HG03135 (cell line): Measurements from ENCODE around the gene RCL1.

ENCODE experiments used
- ATAC-seq: cut with Tn5 transposase; IDR thresholded peaks from one replicate; pipeline ENCODE4 v1.9.1; 2021; ENCODE audit warnings: mild to moderate bottlenecking, moderate library complexity; ENCODE audit not compliant: unreplicated experiment

Gene RCL1

DNA sequence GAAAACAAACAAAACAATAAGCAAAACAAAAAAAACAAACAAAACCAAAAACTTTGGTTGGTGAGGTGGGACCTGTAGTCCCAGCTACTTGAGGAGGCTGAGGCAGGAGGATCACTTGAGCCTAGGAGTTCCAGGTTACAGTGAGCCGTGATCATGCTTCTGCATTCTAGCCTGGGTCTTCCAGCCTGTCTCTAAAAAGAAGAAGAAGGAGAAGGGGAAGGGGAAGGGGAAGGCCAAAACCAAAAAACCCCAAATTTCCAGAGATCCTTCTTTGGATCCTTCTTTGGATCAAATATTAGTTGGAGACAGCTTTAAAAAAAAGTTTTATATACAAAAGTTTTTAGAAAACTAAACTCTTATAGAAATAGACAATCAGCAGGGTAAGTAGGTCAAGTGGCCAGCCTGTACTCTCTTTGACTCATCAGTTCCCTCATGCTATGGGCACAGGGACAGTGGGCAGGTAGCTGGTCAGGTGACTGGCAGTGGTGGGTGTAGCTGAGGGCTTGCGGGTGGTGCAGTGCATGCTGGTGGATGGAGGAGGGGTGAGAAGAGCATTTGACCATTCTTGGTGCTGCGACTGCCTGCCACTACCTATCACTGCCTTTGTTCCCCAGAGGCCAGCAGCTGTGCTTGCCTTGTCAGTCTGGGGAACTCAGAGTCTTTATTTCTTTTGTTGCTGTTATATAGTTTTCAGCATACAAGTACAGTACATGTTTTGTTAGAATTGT lies 12.6 kb downstream of the RCL1 start:
- no peak for ATAC-seq

DNA sequence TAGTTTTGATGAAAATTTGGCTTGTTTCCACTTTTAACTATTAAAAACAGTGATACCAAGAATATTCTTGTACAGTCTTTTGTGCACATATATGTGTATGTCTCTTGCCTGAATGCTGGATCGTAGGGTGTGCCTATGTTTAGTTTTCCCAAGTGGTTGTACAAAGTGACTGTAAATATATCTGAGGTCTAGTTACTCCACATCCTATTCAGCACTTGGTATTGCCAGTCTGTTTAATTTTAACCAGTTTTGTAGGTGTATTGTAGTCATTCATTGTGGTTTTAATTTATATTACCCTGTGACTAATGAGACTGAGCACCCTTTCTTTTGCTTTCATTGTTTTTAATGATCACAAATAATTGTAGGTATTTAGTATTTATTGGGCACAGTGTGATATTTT lies 17.8 kb downstream of the RCL1 start:
- ATAC-seq: no peak

DNA sequence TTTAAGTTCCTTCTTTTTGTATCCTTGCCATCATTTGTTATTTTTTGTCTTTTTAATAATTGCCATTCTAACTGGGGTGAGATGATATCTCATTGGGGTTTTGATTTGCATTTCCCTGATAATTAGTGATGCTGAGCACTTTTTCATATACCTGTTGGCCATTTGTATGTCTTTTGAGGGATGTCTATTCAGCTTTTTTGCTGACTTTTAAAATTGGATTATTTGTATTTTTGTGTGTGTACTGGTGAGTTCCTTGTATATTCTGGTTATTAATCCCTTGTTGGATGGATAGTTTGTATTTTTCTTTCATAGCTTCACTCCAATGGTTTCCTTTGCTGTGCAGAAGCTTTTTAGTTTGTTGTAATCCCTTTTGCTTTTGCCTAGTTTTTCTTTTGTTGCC lies 19.1 kb downstream of the RCL1 start:
- no peak for ATAC-seq

DNA sequence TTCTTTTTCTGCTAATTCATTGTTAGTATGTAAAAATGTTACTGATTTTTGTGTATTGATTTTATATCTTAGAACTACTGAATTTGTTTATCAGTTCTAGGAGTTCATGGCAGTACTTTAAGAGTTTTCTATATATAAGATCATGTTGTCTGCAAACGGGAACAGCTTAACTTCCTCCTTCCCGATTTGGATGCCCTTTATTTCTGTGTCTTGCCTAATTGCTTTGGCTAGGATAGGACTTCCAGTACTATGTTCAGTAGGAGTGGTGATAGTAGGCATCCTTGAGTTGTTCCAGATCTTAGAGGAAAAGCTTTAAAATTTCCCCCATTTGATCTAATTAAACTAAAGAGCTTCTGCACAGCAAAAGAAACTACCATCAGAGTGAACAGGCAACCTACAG lies 20.1 kb downstream of the RCL1 start:
- ATAC-seq: no peak

DNA sequence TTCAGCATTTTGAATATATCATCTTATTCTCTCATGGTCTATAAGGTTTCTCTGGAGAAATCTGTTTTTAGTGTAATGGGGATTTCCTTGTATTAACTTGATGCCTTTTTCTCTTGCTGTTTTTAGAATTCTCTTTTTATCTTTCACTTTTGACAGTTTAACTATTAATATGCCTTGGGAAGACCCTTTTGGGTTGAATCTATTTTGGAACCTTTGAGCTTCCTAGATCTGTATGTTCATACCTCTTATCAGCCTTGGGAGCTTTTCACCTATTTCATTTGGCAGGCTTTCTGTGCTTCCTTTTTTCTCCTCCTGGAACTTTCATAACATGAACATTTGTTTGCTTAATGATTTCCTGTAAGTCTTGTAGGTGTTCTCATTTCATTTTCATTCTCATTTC lies 22.2 kb downstream of the RCL1 start:
- ATAC-seq: no peak

DNA sequence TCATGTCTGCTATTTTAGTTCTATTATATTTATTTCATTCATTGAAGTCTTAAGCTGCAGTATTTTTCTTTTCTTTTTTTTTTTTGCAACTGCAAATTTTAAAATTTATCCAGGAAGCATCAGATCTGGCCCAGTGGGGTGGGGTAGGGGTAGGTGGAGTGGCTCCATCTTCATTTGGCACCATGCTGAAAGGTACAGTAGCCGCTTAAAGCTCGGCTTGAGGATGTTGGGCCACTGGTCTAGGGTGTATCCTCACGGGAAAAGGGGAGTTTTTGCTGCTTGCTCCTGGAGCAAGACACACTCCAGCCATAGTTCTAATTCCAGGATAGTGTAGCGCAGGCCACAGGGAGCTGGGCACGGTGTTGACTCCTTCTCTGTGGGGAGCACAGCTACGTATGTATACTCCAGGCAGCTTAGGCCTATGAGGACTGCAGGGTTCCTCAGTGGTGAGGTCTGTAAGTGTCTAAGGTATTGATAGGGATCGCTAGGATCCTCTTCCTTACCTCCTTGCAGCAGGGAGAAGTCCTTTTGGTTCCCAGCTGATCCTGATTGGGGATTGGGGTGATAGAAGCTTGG lies 22.7 kb downstream of the RCL1 start:
- no peak for ATAC-seq

DNA sequence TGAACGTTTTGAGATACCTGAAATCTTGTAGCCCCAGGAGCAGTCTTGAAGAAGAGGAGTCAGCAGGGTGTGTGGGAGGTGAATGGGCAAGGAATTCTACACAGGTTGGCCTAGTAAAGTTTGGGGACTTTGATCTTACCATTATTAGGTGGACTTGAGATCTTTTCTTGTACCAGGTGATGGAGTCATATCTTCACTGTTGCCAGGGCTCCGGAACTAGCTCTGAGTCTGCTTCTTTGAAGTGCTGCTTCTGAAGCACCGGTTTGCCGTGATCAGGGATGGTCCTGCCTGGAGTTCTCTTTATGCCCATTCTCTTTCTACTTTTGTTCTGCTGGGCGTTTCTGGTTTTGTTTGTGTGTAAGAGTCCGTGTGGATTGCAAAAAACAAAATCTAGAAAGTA lies 27.4 kb downstream of the RCL1 start:
- no peak for ATAC-seq

DNA sequence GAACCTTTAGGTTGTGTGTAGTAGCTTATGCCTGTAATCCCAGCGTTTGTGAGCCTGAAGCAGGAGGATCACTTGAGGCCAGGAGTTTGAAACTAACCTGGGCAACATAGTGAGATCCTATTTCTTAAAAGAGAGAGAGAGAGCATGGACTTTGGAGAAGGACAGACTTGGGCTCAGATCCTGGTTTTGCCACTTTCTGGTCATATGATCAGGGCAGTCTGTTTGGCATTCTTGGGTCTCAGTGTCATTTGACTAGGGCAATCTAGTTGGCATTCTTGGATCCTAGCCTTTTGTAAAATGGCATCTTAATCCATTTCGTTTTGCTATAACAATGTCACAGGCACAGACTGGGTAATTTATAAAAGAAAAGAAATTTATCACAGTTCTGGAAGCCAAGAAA lies 28.4 kb downstream of the RCL1 start:
- no peak for ATAC-seq

DNA sequence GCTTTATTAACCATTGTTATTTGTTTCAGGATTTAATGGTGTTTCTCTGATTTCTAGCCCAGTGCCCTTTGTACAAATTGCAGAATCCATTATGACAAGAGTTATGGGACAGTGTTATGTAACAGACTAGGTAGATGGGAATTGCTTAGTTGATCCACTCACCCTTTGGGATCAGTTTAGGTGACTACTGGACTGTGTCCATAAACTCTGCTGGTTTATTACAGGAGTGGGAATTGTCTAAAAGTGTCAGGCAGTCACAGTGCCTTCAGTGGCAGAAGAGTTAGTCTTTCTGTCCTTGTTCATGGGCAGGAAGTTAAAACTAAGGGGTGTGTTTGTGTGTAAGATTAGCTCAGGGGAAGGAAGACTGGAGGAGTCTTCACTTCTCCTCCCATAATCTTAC lies 29.3 kb downstream of the RCL1 start:
- no peak for ATAC-seq

DNA sequence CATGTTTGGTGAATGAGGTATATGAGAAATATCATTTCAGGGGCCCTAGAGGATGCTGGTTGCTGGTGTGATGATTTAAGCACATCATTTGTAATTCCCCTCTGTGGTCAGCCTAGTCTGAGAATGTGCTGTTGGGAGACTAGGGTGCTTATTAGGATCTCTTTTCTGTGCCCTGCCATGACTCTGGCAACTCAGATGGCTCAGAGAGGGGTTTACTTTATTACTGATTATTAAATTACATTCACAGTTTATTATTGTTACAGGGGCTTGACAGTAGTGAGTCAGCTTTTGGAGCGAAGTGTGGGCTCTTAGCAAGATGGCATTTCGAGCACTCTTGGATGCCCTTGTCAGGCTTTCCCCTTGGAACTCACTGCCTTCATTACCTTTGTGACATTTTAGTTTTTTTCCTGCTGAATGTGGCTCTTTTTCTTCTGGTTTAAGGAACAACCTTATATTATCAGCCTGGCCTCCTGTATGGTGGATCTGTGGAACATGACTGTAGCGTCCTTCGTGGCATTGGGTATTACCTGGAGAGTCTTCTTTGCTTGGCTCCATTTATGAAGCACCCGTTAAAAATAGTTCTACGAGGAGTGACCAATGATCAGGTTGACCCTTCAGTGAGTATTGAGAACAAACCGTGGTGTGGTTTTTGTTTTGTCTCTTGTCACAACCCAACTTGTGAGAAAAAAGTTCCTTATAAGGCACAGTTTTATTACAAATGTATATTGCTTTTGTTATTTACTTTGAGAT lies 33.8 kb downstream of the RCL1 start:
- ATAC-seq: no peak

DNA sequence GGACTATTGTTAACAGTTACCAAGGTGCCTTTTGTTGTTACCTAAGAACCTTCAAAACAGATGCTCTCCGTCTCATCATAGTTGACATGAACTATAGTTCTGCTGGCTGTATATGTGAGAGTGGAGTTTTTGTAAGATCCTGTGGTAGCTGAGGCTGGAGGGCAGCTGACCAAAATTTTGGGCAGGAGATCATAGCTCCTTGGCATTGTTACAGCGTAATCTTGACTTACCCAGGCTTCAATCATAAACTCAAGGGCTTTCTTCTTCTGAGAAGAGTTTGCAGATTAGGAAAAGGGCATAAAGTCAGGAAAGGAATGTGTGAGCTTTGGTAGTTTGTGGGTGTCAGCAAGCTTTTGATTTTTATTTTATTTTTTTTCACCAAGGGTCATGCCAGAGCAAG lies 34.5 kb downstream of the RCL1 start:
- ATAC-seq: no peak

DNA sequence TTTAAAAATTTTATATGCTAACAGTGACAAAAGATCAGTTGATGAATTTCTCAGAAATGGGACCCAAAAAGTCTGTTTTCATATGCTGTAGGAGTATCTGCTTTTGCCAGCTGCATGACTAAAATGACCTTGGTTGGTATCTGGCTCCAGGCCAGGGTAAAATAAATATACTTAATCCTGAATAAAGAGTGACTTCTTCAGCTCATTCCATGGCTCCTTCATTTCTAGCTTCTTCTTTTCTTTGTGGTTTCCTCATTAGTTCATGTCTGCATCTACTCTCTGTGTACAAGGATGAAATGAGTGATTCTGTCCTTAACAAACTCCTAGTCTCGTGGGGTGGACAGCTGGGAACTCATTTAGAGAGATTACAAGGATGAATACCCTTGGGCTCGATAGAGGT lies 36.0 kb downstream of the RCL1 start:
- no peak for ATAC-seq

DNA sequence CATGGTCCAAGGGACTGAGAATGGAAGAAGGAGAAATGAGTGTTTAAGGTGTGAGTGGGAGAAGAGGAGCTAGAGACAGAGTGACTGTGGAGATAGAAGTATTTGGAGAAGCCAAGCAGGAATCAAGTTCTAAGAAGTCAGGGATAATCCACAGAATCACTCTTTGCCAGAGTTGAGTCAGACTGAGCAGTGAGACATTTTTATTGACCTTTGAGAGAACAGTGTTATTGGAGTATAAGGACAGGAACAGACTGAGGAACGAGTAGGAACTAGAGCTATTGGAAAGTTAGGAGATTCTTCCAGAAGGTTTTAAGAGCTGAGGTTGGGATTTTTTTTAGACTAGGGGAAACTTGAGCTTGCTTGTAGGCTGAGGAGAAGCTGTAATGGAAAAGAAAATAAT lies 37.2 kb downstream of the RCL1 start:
- ATAC-seq: no peak

DNA sequence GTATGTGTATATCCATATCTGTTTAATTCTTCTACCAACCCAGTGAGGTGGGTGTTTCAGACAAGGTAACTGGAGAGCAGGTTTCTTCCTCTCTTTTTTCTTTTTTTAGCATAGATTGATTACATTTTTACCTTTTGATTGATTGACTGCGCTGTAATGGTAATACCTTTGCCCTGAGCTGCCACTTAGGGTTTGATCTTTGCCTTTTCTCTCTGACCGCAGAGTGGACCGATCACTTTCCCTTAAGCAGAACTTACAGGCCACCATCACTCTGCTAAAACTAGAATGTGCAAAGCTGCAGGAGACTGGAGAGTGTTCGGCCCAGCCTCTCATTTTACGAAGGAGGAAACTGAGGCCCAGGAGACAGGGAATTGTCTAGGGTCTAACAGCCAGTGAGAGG lies 38.0 kb downstream of the RCL1 start:
- ATAC-seq: no peak

DNA sequence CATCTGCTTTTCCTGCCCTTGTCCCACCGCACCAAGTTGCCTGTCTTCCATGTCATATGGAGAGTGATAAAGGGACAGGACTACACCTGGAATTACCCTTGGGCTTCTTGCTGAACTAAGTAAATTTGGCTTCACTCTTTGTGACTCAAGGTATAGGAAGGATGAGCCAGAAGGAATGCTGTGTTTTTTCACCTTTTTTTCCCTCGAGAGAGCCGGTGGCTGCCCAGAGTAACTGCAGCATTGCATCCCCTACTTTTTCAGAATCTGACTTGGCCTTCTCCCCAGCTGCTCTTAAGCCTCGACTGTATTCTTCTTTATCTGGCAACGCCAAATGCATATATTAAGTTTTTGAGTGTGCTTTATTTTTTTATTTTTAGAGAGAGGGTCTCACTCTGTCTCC lies 38.4 kb downstream of the RCL1 start:
- no peak for ATAC-seq

DNA sequence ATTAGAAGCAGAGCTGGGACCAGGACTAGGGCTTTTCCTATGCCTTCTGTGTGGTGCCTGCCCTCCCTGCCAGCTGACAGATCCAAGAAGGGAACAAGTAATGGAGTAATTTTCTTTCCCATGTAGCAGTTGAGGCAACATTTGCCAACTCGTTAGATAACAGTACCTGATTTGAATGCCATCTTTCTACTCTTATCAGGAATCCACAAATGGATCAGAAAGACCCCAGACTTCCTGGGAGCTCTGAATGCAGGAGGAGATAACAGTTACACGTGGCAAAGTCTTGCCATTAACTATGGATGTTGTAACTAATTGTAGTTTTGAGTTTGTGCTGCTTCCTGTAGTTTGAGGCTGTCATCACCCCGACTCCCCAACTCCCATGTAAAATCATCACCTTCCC lies 39.2 kb downstream of the RCL1 start:
- no peak for ATAC-seq

DNA sequence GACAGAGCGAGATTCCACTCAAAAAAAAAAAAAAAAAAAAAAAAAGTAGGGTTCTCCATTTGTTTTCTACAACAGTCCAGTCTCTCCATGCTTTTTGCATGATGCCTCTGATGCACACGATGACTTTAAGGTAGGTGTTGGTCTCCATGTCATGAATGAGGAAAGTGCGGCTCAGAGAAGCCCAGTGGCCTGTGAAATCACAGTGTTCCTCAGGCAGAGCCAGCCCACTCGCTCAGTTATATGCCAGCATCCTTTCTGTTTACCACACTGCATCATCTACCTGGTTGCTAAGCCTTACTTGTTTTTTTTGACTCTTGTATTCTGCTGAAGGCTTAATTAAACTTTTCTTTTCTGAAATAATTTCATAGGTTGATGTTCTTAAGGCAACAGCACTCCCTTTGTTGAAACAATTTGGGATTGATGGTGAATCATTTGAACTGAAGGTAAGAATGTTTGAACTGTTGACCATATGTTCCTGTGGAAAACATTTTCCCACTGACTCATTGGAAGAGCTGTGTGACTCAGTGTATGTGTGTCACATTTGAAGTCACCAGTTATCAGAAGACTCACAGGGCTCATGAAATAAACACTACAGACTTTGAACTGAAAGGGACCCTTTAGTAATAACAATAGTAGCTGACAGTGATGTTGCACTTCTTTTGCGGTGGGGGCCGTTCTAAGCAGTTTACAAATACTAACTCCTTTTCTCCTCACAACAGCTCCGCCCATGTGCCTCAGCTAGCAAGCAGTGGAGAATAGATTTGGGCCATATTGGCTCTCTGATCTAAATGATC lies 40.2 kb downstream of the RCL1 start:
- ATAC-seq: no peak

DNA sequence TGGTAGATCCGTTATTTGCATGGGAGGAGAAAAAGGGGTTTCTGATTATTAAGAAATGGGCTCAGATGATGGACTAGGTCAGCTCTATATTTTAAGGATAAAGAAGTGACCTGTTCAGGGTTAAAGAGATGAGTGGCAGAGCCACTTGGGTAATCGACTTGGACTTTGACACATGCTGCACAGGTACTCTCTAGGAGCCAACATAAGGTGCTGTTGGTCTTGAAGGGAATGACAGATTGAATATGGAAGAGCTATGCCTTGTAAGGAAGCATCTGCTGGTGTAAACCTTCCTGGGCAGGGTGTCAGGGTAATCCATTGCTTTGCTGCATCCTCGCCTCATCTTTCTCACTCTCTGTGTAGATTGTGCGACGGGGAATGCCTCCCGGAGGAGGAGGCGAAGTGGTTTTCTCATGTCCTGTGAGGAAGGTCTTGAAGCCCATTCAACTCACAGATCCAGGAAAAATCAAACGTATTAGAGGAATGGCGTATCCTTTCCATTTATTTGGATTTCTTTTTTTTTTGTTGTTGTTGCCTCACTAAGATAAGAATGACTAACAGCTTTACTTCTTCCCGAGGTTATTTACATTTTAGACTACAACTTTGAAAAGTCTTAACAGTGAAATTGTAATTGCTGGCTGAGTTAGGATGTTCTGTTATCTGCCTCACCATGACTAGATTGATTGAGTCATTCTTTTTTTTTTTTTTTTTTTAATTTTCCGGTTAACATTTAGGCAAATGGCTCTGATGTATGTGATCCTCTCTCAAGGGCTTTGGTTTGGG lies 41.2 kb downstream of the RCL1 start:
- ATAC-seq: no peak

DNA sequence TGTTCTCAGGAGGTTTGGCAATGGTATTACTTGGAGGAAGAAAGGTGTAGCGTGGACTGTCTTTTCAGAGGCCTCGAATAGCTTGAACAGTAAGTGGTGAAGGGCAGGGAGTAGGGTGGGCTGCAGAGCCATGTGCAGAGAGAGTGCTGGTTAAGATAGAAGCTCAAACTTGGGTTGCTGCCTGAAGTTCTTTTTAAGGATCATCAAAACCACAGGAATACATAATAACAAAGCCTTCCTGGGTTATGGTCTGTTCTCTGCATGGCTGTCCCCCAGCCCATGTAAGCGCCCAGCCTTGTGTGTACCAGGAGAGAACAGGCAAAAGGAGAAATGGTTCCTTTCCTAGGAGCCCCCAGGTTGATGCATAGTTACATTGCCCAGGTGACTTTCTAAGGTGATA lies 43.9 kb downstream of the RCL1 start:
- no peak for ATAC-seq

DNA sequence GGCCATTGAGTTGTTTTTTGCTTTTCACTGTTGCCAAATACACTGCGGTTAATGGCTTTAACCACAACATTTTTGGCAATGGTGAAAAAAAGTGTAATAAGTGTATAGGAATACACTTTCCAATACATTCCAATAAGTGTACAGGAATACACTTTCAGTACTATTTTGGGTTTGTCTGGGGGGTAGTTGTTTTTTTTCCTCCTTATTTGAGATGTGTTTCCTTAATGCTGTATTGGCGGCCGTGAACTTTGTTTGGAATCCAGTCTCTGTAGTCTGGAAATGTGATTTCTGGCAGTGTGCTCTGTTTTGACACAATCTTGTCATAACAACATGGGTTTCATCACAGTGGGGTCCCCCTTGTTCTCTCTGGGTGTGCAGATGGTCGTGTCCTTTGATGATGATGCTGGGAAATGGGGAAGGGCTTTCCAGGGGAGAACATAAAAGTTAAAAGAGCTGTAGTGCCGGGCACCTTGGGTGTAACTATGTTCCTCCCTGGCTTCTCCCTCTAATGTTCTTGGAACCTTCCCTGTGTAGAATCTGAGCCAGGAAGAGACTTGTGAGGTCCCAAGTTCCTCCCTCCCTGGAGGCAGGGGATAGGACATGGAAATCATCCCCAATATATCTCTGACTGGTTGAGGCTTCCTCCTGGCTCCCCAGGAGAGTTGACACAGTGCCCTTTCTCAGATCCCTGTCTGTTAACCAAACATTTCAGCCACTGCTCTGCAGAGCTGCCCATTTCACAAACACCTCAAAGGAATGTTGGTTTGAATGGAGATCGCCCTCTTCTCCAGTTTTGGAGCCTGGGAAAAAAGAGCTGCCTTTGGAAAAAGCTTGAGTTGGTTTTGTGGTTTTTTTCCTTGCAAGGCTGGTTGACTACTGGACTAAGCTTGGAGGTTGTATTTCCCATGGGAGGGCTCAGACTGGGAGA lies 44.8 kb downstream of the RCL1 start:
- ATAC-seq: no peak
